Measurements from ENCODE around the gene MIP.
"Not testable (repeated sequence)": the region's sequence is repeated elsewhere in the genome, so short reads cannot be mapped to it uniquely, and the experiment has no call there.

DNA sequence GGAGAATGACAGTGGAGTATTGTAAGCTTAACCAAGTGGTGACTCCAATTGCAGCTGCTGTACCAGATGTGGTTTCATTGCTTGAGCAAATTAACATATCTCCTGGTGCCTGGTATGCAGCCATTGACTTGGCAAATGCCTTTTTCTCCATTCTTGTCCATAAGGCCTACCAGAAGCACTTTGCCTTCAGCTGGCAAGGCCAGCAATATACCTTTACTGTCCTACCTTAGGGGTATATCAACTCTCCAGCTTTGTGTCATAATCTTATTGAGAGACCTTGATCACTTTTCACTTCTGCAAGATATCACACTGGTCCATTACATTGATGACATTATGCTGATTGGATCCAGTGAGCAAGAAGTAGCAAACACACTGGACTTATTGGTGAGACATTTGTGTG is 52.8 kb downstream of the MIP start:
- TF ChIP-seq CTCF (conservative IDR thresholded peaks at IDR 0.05); ZFX (IDR thresholded peaks at IDR 0.05): not testable (repeated sequence)
